OCI-LY3 (cell line): ENCODE measurements around the gene COL9A2.

ENCODE experiments used
- EZH2phosphoT487 ChIP-seq: fragments of 200-600 bp; shearing (Covaris generic); IDR thresholded peaks from 2 replicates; pipeline ENCODE4 v1.6.1; 2018; ENCODE audit warnings: antibody characterized with exemption, mixed run types, low read depth
- TF ChIP-seq, protein P1 (sequence below): fragments of 200-600, 300-600 bp; sonication (generic); IDR thresholded peaks from 2 replicates; pipeline ENCODE4 v1.5.1; 2014; ENCODE audit warnings: antibody characterized with exemption, low read length, low read depth

DNA sequence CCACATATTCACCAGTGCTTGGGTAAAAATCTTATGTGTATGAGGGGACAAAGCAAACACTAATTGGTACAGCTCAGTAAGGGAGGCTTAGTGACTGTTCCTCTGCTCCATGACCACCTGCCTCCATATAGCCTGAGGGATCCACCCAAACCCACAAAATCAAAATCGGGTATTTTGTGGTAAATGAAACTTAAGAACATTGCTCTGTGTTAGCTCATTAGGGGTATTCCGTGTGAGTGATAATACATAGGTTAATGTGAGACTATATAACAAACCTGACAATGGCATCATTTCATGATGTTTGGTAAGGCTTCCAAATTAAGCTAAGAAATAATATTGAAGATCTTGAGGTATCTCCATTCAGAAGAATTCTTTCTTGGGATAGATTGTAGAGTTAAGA lies 25.8 kb downstream of the COL9A2 start:
- TF ChIP-seq, protein P1, sequence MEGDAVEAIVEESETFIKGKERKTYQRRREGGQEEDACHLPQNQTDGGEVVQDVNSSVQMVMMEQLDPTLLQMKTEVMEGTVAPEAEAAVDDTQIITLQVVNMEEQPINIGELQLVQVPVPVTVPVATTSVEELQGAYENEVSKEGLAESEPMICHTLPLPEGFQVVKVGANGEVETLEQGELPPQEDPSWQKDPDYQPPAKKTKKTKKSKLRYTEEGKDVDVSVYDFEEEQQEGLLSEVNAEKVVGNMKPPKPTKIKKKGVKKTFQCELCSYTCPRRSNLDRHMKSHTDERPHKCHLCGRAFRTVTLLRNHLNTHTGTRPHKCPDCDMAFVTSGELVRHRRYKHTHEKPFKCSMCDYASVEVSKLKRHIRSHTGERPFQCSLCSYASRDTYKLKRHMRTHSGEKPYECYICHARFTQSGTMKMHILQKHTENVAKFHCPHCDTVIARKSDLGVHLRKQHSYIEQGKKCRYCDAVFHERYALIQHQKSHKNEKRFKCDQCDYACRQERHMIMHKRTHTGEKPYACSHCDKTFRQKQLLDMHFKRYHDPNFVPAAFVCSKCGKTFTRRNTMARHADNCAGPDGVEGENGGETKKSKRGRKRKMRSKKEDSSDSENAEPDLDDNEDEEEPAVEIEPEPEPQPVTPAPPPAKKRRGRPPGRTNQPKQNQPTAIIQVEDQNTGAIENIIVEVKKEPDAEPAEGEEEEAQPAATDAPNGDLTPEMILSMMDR = no peak
- no peak for TF ChIP-seq EZH2phosphoT487
